ENCODE data around the gene ADSS1.

GRCh38 chr14:104741108-104741802, 17.2 kb downstream of the ADSS1 start:
- TF ChIP-seq EP300 (IDR thresholded peaks at IDR 0.05; ENCODE audit: low read depth) (no peak), CTCF (IDR thresholded peaks at IDR 0.05) (no peak)

Measured in transverse colon (tissue), 3 donors.